Retinal pigment epithelial cell (primary cell): ENCODE results near the gene RAB39A.

Experiments
- DNase-seq: peaks from one replicate; pipeline ENCODE4 v3.0.0-alpha.2; 2010; ENCODE audit warnings: low read depth
- H3K4me3 ChIP-seq: 2 replicates; pipeline ENCODE4 v1.5.1; 2011; ENCODE audit warnings: mild to moderate bottlenecking, low read length, control low read depth, moderate library complexity
- CTCF ChIP-seq: conservative IDR thresholded peaks from 2 replicates; pipeline ENCODE4 v1.5.1; 2011; ENCODE audit warnings: low read depth, low read length, control low read depth, inconsistent platforms

The RAB39A gene

GRCh38 chr11:107996006-107996776, 67.9 kb downstream of the RAB39A start:
- no peak for TF ChIP-seq CTCF
- H3K4me3 ChIP-seq = no peak overlapping the region
- DNase-seq = no peak

GRCh38 chr11:107998761-107999160, 70.5 kb downstream of the RAB39A start:
- DNase-seq = no peak
- H3K4me3 ChIP-seq = no peak overlapping the region
- no peak for TF ChIP-seq CTCF

GRCh38 chr11:107999759-108000455, 71.7 kb downstream of the RAB39A start:
- TF ChIP-seq CTCF = peak; percentile 62
- DNase-seq = no peak
- no peak overlapping the region for H3K4me3 ChIP-seq

GRCh38 chr11:108002476-108002875, 74.2 kb downstream of the RAB39A start:
- no peak overlapping the region for H3K4me3 ChIP-seq
- no peak for TF ChIP-seq CTCF
- DNase-seq = no peak

GRCh38 chr11:108003623-108004022, 75.4 kb downstream of the RAB39A start:
- TF ChIP-seq CTCF = no peak
- H3K4me3 ChIP-seq = no peak overlapping the region
- no peak for DNase-seq

- no peak for DNase-seq
- H3K4me3 ChIP-seq = no peak overlapping the region
- TF ChIP-seq CTCF = no peak
Measured at GRCh38 chr11:108007819-108008218, 79.6 kb downstream of the RAB39A start.
